ENCODE measurements around the gene FIBCD1.

GRCh38 chr9:130971294-130971849 lies 32.3 kb upstream of the FIBCD1 start:
- no peak for TF ChIP-seq CTCF (IDR thresholded peaks at IDR 0.05; ENCODE audit: insufficient read depth, low read depth, low read length)
- TF ChIP-seq EZH2 (IDR thresholded peaks at IDR 0.05; ENCODE audit: insufficient read depth, low read length), result no peak

Data from astrocyte (in vitro differentiated cells and primary cell).